MG63 (cell line): ENCODE results near the gene TBATA. TPM values are rescaled to one million over a fixed set of nuclear protein-coding genes. Genes with fewer than 3 reads are reported as not detected.

Experiments
- DNase-seq: peaks from one replicate; pipeline ENCODE4 v3.0.0-alpha.2; 2020
- H3K27me3 ChIP-seq: fragments of 250-450 bp; sonication (Bioruptor Pico); 2 replicates; pipeline ENCODE4 v1.5.1; 2020; ENCODE audit warnings: mild to moderate bottlenecking, moderate library complexity
- H3K36me3 ChIP-seq: fragments of 250-450 bp; sonication (Bioruptor Pico); 2 replicates; pipeline ENCODE4 v1.5.1; 2020; ENCODE audit warnings: mild to moderate bottlenecking, moderate library complexity
- H3K4me3 ChIP-seq: fragments of 250-450 bp; sonication (Bioruptor Pico); 2 replicates; pipeline ENCODE4 v1.5.1; 2020; ENCODE audit warnings: mild to moderate bottlenecking, moderate library complexity
- H3K9me3 ChIP-seq: fragments of 250-450 bp; sonication (Bioruptor Pico); 2 replicates; pipeline ENCODE4 v1.5.1; 2020; ENCODE audit warnings: mild to moderate bottlenecking, moderate library complexity
- total RNA-seq: library from RNA; depleted of rRNA; stranded (reverse); fragments of >200 nt; shearing (Covaris generic); gene quantifications from 2 replicates; pipeline ENCODE4 v1.2.3, GENCODE V29; 2014; ENCODE audit warnings: low replicate concordance; rRNA removed

TBATA gene
- total RNA-seq, 1 experiment from 2014 or later, result not detected

DNA sequence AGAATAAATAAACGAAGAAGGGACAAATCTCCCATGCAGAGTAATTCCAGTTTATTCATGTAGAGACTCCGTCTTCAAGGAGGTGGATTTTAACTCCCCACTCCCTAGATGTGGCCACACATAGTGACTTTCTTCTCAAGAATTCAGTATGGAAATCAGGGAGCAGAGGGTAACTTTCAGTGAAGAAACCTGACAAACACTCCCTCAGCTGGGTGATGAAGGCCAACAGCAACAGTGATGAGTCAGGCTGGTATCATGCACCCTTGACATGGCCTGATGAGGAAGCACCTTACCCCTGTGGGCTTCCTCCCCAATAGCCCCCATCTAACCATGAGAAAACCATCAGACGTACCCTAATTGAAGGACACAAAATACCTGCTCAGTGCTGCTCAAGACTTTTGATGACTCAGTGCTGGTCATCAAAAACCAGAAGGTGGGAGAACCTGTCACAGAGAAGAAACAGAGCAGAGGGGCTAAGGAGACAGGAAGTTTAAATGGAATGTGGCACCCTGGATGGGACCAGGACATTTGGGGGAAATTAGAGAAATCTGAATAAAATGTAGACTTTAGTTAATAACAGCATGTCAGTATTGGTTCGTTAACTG is 62.3 kb downstream of the TBATA start:
- H3K36me3 ChIP-seq, result no peaks in the 10 kb centered on the region; the same call in 1 of the 2 replicates
- H3K9me3 ChIP-seq, result no peaks in the 10 kb centered on the region
- no peak overlapping the region for H3K4me3 ChIP-seq
- DNase-seq, result peak; percentile 65
- H3K27me3 ChIP-seq, result no peaks in the 10 kb centered on the region

Other genes starting within 250 kb of the TBATA start
- not detected in 2 replicates for gene PRF1, start 182.6 kb downstream of the TBATA start, total RNA-seq
- 1.6 and 2.7 TPM in 2 replicates for gene ADAMTS14, start 112.9 kb downstream of the TBATA start, total RNA-seq
- gene SGPL1, start 30.6 kb upstream of the TBATA start, total RNA-seq, result 16.4 and 19.3 TPM in 2 replicates
- gene PCBD1, start 103.2 kb upstream of the TBATA start, total RNA-seq, result 21.0 and 56.9 TPM in 2 replicates